Activated CD4-positive, alpha-beta memory T cell treated with anti-CD3 and anti-CD28 coated beads, Interleukin-2, amount 10 ng/mL, durations not matched to agents 7 days and 5 days (primary cell): ENCODE measurements around the gene SKAP1. TPM values are rescaled to one million over a fixed set of nuclear protein-coding genes. Genes with fewer than 3 reads are reported as not detected.

ENCODE experiments used
- CTCF ChIA-PET: fragments of 350-600 bp; sonication (Branson Sonifier 250); formaldehyde crosslinking; loops from one replicate; lab custom pipeline; 2021; ENCODE audit warnings: antibody characterized with exemption, inconsistent platforms; lab: Charles Lee
- POLR2A ChIA-PET: fragments of 350-600 bp; sonication (Branson Sonifier 250); formaldehyde crosslinking; loops from one replicate; lab custom pipeline; 2021; ENCODE audit warnings: antibody characterized with exemption; lab: Charles Lee
- DNase-seq: peaks from one replicate; pipeline ENCODE4 v3.0.0-alpha.2; 2020
- H3K27ac Mint-ChIP-seq: one replicate; pipeline ENCODE4 v1.8.0; 2021; ENCODE audit warnings: mild to moderate bottlenecking, mixed read lengths
- H3K27me3 Mint-ChIP-seq: one replicate; pipeline ENCODE4 v1.8.0; 2021; ENCODE audit warnings: mixed read lengths
- H3K36me3 Mint-ChIP-seq: one replicate; pipeline ENCODE4 v1.8.0; 2021; ENCODE audit warnings: low read depth, mixed read lengths
- H3K4me1 Mint-ChIP-seq: one replicate; pipeline ENCODE4 v1.8.0; 2021; ENCODE audit warnings: mixed read lengths
- H3K4me3 Mint-ChIP-seq: one replicate; pipeline ENCODE4 v1.8.0; 2021; ENCODE audit warnings: mild to moderate bottlenecking, mixed read lengths
- H3K9me3 Mint-ChIP-seq: one replicate; pipeline ENCODE4 v1.8.0; 2021; ENCODE audit warnings: mixed read lengths
- total RNA-seq, 2 experiments: library from RNA; stranded (reverse); gene quantifications; one replicate each; pipeline ENCODE4 v1.2.3, GENCODE V29; 2021

SKAP1 gene
- total RNA-seq, 2 experiments from 2014 or later, result 132 to 133 TPM

- no peak overlapping the region for H3K27ac Mint-ChIP-seq
- no peak overlapping the region for H3K4me3 Mint-ChIP-seq
- peaks cover 67% of the 10 kb centered on the region for H3K36me3 Mint-ChIP-seq
- no peaks in the 10 kb centered on the region for H3K27me3 Mint-ChIP-seq
- no peak for DNase-seq
- H3K9me3 Mint-ChIP-seq, result no peaks in the 10 kb centered on the region
- ChIA-PET CTCF (interaction anchor here (0.9 kb wide), 1 partner anchor 102 kb away, joined by 3 read pairs; no protein-coding TSS in a partner anchor), POLR2A (no interaction called here)
- peaks cover 36% of the 10 kb centered on the region for H3K4me1 Mint-ChIP-seq
Observed at GRCh38 chr17:48177816-48178215, 252.2 kb downstream of the SKAP1 start.

DNA sequence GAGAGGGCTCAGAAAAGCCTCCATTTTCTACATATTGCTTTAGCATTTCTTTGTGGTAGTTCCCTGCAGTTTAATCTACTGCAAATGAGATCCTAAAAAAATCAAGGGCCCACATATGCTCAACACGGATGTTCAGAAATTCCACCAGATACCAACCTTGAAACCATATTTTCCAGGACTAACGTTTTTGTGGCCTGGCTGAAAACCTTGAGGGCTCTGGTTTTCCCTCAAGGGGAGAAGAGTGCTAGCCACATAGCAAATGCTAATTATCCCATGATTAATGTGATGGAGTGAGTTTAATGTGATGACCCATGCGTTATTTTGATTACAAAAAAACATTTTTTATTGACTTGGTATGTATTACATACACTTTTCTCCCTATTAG lies 253.6 kb downstream of the SKAP1 start:
- Mint-ChIP-seq H3K27ac (no peak overlapping the region), H3K9me3 (no peaks in the 10 kb centered on the region), H3K4me3 (no peak overlapping the region), H3K27me3 (no peaks in the 10 kb centered on the region), H3K36me3 (peaks cover 62% of the 10 kb centered on the region), H3K4me1 (peaks cover 36% of the 10 kb centered on the region)
- DNase-seq, result no peak
- POLR2A ChIA-PET, result no interaction called here
- CTCF ChIA-PET, result no interaction called here

DNA sequence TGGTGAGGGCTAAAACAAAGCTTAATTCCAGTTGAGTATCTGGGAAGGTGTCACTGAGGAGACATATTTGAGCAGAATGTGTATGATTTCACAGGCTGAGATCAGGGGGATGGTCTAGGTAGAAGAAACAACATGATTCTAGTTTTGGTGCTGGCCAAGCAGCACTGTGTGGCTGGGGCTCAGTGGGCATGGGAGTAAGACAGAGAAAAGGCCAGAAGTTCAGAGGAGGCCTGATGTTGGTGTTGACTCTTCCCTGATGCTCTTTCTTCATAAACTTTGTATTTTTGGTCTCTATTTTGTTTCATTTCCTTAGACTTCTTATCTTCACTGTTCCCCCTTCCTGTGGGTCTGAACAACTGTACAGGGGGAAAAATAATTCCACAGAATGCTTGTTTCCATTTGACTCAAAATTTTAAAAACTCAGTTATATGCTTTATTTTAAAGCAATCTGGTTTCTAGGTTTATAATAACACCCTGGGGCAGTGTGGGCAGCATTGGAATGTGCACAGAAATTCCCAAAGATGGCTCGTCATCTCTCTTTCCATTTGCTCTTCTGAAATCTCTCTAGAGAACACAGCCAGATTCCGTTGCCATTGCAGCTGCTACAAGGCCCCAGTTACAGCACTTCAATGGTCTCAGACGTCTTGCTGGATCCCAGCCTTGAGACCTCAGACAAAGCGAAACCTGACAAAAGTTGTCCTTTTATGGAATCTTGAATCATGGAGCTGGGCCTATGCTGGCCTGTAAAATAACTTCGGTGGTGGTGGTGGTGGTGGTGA lies 254.1 kb downstream of the SKAP1 start:
- Mint-ChIP-seq H3K9me3 (no peaks in the 10 kb centered on the region), H3K27ac (no peak overlapping the region), H3K4me1 (peaks cover 36% of the 10 kb centered on the region), H3K36me3 (peaks cover 63% of the 10 kb centered on the region), H3K27me3 (no peaks in the 10 kb centered on the region), H3K4me3 (no peak overlapping the region)
- no peak for DNase-seq
- CTCF ChIA-PET, result no interaction called here
- POLR2A ChIA-PET, result interaction anchor here (1.5 kb wide), 1 partner anchor 16 kb away, joined by 3 read pairs; no protein-coding TSS in a partner anchor

GRCh38 chr17:48174833-48175523 lies 255.0 kb downstream of the SKAP1 start:
- H3K36me3 Mint-ChIP-seq, result peaks cover 61% of the 10 kb centered on the region
- peaks cover 27% of the 10 kb centered on the region for H3K4me1 Mint-ChIP-seq
- no peak overlapping the region for H3K4me3 Mint-ChIP-seq
- no peaks in the 10 kb centered on the region for H3K9me3 Mint-ChIP-seq
- CTCF ChIA-PET, result no interaction called here
- H3K27ac Mint-ChIP-seq, result no peak overlapping the region
- POLR2A ChIA-PET, result interaction anchor here (1.5 kb wide), 1 partner anchor 15 kb away, joined by 3 read pairs; no protein-coding TSS in a partner anchor
- DNase-seq, result no peak
- no peaks in the 10 kb centered on the region for H3K27me3 Mint-ChIP-seq

DNA sequence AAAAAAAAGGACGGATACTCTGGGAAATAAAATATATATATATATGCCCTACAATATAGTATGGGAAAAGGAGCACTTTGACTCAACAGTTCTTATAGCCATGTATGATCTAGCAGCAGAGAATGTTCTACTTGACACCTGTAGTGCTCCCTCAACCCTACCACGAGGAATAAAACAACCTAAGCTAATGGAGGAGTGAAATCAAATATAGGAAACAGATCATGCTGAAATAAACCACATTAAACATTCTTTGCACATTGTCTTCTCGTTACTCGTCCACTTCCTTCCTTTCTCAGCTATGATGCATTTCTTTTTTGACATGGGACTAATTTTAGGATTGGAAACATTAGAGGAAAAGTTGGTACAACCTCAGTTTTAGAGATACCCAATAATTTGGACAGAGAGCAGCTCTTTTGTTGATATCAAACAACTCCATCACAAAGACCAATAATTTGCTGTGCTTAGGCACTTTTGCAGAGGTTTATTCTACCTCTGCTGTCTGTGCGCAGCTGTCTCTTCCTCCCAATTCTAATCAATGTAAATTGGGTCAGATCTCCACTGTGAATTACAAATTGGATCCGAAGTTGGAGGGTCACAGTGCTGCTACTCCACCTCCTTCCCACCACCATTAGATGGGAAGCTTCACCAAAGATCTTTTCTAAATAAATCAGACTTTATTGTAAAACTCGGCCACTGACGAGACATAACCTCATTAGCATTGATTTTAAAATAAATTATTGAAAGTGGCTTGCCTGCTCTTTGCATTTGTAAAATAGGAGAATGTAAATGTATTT lies 256.6 kb downstream of the SKAP1 start:
- Mint-ChIP-seq H3K9me3 (no peaks in the 10 kb centered on the region), H3K36me3 (peaks cover 54% of the 10 kb centered on the region), H3K27ac (no peak overlapping the region), H3K4me3 (no peak overlapping the region), H3K4me1 (peaks cover 18% of the 10 kb centered on the region), H3K27me3 (no peaks in the 10 kb centered on the region)
- CTCF ChIA-PET, result interaction anchor here (1.8 kb wide), 1 partner anchor 89 kb away, joined by 3 read pairs; no protein-coding TSS in a partner anchor
- DNase-seq, result no peak
- POLR2A ChIA-PET, result interaction anchor here (1.0 kb wide), 1 partner anchor 19 kb away, joined by 5 read pairs; no protein-coding TSS in a partner anchor

- Mint-ChIP-seq H3K27me3 (no peaks in the 10 kb centered on the region), H3K27ac (no peak overlapping the region), H3K4me3 (no peak overlapping the region), H3K36me3 (peaks cover 49% of the 10 kb centered on the region), H3K4me1 (peaks cover 11% of the 10 kb centered on the region), H3K9me3 (no peaks in the 10 kb centered on the region)
- no peak for DNase-seq
- ChIA-PET CTCF (interaction anchor here (1.1 kb wide), 1 partner anchor 93 kb away, joined by 3 read pairs; no protein-coding TSS in a partner anchor), POLR2A (no interaction called here)
Observed at GRCh38 chr17:48169926-48170325, 260.1 kb downstream of the SKAP1 start.

- H3K27me3 Mint-ChIP-seq, result no peaks in the 10 kb centered on the region
- ChIA-PET CTCF (no interaction called here), POLR2A (no interaction called here)
- no peaks in the 10 kb centered on the region for H3K9me3 Mint-ChIP-seq
- H3K4me1 Mint-ChIP-seq, result peaks cover 7% of the 10 kb centered on the region
- H3K36me3 Mint-ChIP-seq, result peaks cover 55% of the 10 kb centered on the region
- no peak for DNase-seq
- no peak overlapping the region for H3K4me3 Mint-ChIP-seq
- no peak overlapping the region for H3K27ac Mint-ChIP-seq
Observed at GRCh38 chr17:48163809-48164208, 266.2 kb downstream of the SKAP1 start.

GRCh38 chr17:48162946-48163506 lies 267.0 kb downstream of the SKAP1 start:
- H3K36me3 Mint-ChIP-seq, result peaks cover 49% of the 10 kb centered on the region
- H3K27ac Mint-ChIP-seq, result no peak overlapping the region
- no peak overlapping the region for H3K4me3 Mint-ChIP-seq
- no peaks in the 10 kb centered on the region for H3K9me3 Mint-ChIP-seq
- no peak for DNase-seq
- H3K27me3 Mint-ChIP-seq, result no peaks in the 10 kb centered on the region
- ChIA-PET CTCF (no interaction called here), POLR2A (no interaction called here)
- peaks cover 7% of the 10 kb centered on the region for H3K4me1 Mint-ChIP-seq

DNA sequence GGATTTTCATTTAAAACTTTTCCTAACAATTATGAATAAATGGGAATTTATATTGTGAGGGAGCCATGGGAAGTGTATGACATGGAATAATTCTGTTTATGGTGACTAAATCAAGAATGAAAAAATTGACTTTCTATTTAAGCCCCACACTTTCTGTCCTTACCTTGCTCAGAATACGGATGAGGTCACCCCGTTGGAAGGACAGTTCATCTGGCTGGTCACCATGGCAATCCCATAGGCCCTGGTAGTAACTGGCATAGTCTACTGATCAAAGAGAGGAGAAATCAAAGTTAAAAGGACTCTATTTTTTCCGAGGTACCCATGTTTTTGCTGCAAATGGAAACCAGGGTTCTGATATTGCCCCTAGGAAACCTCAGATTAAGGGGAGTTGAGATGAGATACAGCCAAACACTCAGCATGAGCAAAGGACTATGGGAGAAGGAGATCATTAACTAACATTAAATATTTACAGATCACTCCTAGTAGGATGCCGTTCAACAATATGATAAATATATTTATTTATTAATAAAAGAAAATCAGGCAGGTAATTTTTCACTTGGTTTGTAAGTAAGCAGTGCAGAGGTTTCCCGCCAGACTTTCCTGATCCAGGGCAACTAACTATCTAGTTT lies 267.6 kb downstream of the SKAP1 start:
- DNase-seq, result no peak
- peaks cover 44% of the 10 kb centered on the region for H3K36me3 Mint-ChIP-seq
- H3K27ac Mint-ChIP-seq, result no peak overlapping the region
- POLR2A ChIA-PET, result no interaction called here
- H3K4me3 Mint-ChIP-seq, result no peak overlapping the region
- peaks cover 7% of the 10 kb centered on the region for H3K4me1 Mint-ChIP-seq
- H3K27me3 Mint-ChIP-seq, result no peaks in the 10 kb centered on the region
- no peaks in the 10 kb centered on the region for H3K9me3 Mint-ChIP-seq
- CTCF ChIA-PET, result no interaction called here

- H3K27ac Mint-ChIP-seq, result no peak overlapping the region
- ChIA-PET POLR2A (no interaction called here), CTCF (no interaction called here)
Observed at GRCh38 chr17:48161127-48161905, 268.7 kb downstream of the SKAP1 start.

DNA sequence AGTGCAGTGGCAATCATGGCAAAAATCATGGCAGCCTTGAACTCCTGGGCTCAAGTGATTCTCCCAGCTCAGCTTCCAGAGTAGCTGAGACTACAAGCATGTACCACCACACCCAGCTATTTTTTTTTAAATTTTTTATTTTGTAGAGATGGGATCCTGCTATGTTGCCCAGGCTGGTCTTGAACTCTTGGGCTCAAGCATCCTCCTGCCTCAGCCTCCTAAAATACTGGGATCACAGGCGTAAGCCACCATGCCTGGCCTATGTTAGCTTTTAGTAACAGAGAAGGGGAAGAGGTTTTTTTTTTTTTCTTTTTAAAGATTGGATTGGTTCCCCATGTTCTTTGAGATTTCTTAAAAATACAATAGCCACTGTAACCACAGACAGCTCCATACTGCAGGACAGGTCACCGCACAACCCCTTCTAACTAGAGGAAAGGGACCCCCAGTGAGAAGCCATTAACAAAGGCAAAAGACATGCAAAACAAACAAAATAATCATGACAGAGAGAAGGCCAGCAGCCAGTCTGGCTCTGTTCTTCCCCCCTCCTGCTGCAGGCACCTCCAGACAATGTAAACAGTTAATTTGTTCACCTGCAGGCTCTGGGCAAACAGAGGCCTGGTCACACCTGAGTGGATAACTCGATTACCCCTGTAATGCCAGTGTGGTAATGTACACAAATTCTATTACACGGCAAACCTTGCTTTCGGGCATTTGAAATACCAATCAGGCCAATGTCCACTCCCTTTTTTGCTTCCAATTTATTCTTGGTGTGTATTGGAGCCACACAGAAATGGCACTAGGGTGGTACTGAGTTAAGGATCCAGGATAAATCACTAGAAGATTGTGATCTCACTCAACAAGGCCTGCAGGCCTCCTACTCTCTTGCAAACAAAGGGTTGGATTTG lies 269.6 kb downstream of the SKAP1 start:
- POLR2A ChIA-PET, result interaction anchor here (1.2 kb wide), 1 partner anchor 15 kb away, joined by 3 read pairs; no protein-coding TSS in a partner anchor
- peaks cover 5% of the 10 kb centered on the region for H3K4me1 Mint-ChIP-seq
- no peak overlapping the region for H3K27ac Mint-ChIP-seq
- H3K36me3 Mint-ChIP-seq, result peaks cover 43% of the 10 kb centered on the region
- no peaks in the 10 kb centered on the region for H3K27me3 Mint-ChIP-seq
- CTCF ChIA-PET, result interaction anchor here (0.6 to 1.1 kb wide), 3 partner anchors 64 to 458 kb away, joined by 3 to 4 read pairs (median 3); no protein-coding TSS in a partner anchor
- DNase-seq, result no peak
- H3K4me3 Mint-ChIP-seq, result no peak overlapping the region
- H3K9me3 Mint-ChIP-seq, result no peaks in the 10 kb centered on the region

More at GRCh38 chr17:48161127-48161905, 268.7 kb downstream of the SKAP1 start:
- Mint-ChIP-seq H3K27me3 (no peaks in the 10 kb centered on the region), H3K4me1 (peaks cover 5% of the 10 kb centered on the region), H3K9me3 (no peaks in the 10 kb centered on the region), H3K36me3 (peaks cover 41% of the 10 kb centered on the region), H3K4me3 (no peak overlapping the region)
- no peak for DNase-seq
